ENCODE data around the gene SLC35C1.

SLC35C1 gene

GRCh38 chr11:45853332-45854219, 48.6 kb downstream of the SLC35C1 start:
- TF ChIP-seq GATA2 (IDR thresholded peaks at IDR 0.05; ENCODE audit: low read depth, low read length), result no peak
- no peak for TF ChIP-seq GATA3 (IDR thresholded peaks at IDR 0.05; ENCODE audit: low read depth, low read length)

- TF ChIP-seq GATA3 (IDR thresholded peaks at IDR 0.05; ENCODE audit: low read depth, low read length) (no peak), GATA2 (IDR thresholded peaks at IDR 0.05; ENCODE audit: low read depth, low read length) (no peak)
Observed at GRCh38 chr11:45855308-45855707, 50.4 kb downstream of the SLC35C1 start.

- TF ChIP-seq GATA2 (IDR thresholded peaks at IDR 0.05; ENCODE audit: low read depth, low read length), result no peak
- no peak for TF ChIP-seq GATA3 (IDR thresholded peaks at IDR 0.05; ENCODE audit: low read depth, low read length)
Observed at GRCh38 chr11:45856044-45856468, 51.1 kb downstream of the SLC35C1 start.

GRCh38 chr11:45857961-45858474, 53.1 kb downstream of the SLC35C1 start:
- TF ChIP-seq GATA3 (IDR thresholded peaks at IDR 0.05; ENCODE audit: low read depth, low read length) (no peak), GATA2 (IDR thresholded peaks at IDR 0.05; ENCODE audit: low read depth, low read length) (no peak)

- TF ChIP-seq GATA3 (IDR thresholded peaks at IDR 0.05; ENCODE audit: low read depth, low read length), result no peak
- TF ChIP-seq GATA2 (IDR thresholded peaks at IDR 0.05; ENCODE audit: low read depth, low read length), result no peak
Observed at GRCh38 chr11:45858751-45859398, 53.9 kb downstream of the SLC35C1 start.

- TF ChIP-seq GATA2 (IDR thresholded peaks at IDR 0.05; ENCODE audit: low read depth, low read length) (no peak), GATA3 (IDR thresholded peaks at IDR 0.05; ENCODE audit: low read depth, low read length) (no peak)
Observed at GRCh38 chr11:45859661-45860140, 54.8 kb downstream of the SLC35C1 start.

GRCh38 chr11:45860348-45860747, 55.4 kb downstream of the SLC35C1 start:
- TF ChIP-seq GATA3 (IDR thresholded peaks at IDR 0.05; ENCODE audit: low read depth, low read length) (no peak), GATA2 (IDR thresholded peaks at IDR 0.05; ENCODE audit: low read depth, low read length) (no peak)

GRCh38 chr11:45860764-45861510, 56.0 kb downstream of the SLC35C1 start:
- TF ChIP-seq GATA3 (IDR thresholded peaks at IDR 0.05; ENCODE audit: low read depth, low read length) (no peak), GATA2 (IDR thresholded peaks at IDR 0.05; ENCODE audit: low read depth, low read length) (no peak)
